Measurements from ENCODE around the gene EML4. TPM values are rescaled to one million over a fixed set of nuclear protein-coding genes. Genes with fewer than 3 reads are reported as not detected.

The EML4 gene
- total RNA-seq, 4 donors from 2014 or later: 3.0 to 5.0 (median 4.6) TPM

GRCh38 chr2:42156721-42157120 is 12.4 kb upstream of the EML4 start:
- intact Hi-C loops (cut with DNase I; ENCODE audit: low total_unique reads) (no loop called here), in situ Hi-C loops (cut with MboI; ENCODE audit: low sequenced_read_pairs in 4 of 4) (no loop called here)
- no peaks in the 10 kb centered on the region for H3K27me3 ChIP-seq
- H3K4me1 ChIP-seq: no peaks in the 10 kb centered on the region
- TF ChIP-seq CTCF (IDR thresholded peaks at IDR 0.05 in 4 of 5, conservative IDR thresholded peaks at IDR 0.05 in 1 of 5) (no peak), POLR2A (IDR thresholded peaks at IDR 0.05) (no peak)
- H3K36me3 ChIP-seq: no peaks in the 10 kb centered on the region
- ATAC-seq (no peak), DNase-seq (no peak)
- no peak overlapping the region for H3K27ac ChIP-seq
- H3K9me3 ChIP-seq: no peaks in the 10 kb centered on the region
- H3K4me3 ChIP-seq: no peak overlapping the region

DNA sequence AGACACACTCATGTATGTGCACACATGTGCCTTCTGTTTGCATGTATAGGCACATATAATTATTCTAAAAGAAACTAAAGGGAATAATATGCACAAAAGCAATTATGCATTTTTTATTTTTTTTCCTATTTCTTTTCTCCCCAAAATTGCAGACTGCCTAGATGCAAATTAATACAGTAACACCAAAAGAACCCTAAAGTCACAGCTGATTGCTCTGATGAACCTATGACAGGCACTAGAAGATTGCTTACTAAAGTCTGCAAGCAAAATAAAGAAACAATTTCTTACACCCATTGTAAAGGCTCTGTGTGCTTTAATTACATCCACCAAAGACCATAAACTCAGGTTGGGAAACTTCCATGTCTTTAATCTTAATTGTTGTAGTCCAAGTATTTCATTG is 7.7 kb upstream of the EML4 start:
- H3K4me1 ChIP-seq: no peaks in the 10 kb centered on the region
- ATAC-seq (no peak), DNase-seq (no peak)
- H3K27ac ChIP-seq: no peak overlapping the region
- H3K36me3 ChIP-seq: no peaks in the 10 kb centered on the region
- TF ChIP-seq CTCF (IDR thresholded peaks at IDR 0.05 in 4 of 5, conservative IDR thresholded peaks at IDR 0.05 in 1 of 5) (no peak), POLR2A (IDR thresholded peaks at IDR 0.05) (no peak)
- intact Hi-C loops (cut with DNase I; ENCODE audit: low total_unique reads): no loop called here
- no peaks in the 10 kb centered on the region for H3K9me3 ChIP-seq
- in situ Hi-C loops (cut with MboI; ENCODE audit: low sequenced_read_pairs in 4 of 4): no loop called here
- H3K4me3 ChIP-seq: no peak overlapping the region
- H3K27me3 ChIP-seq: no peaks in the 10 kb centered on the region

GRCh38 chr2:42163444-42164045 is 5.6 kb upstream of the EML4 start:
- no peak overlapping the region for H3K27ac ChIP-seq
- ATAC-seq: no peak
- H3K27me3 ChIP-seq: no peaks in the 10 kb centered on the region
- H3K36me3 ChIP-seq: no peaks in the 10 kb centered on the region
- in situ Hi-C loops (cut with MboI; ENCODE audit: low sequenced_read_pairs in 4 of 4) (no loop called here), intact Hi-C loops (cut with DNase I; ENCODE audit: low total_unique reads) (no loop called here)
- no peaks in the 10 kb centered on the region for H3K9me3 ChIP-seq
- no peaks in the 10 kb centered on the region for H3K4me1 ChIP-seq
- no peak overlapping the region for H3K4me3 ChIP-seq
- no peak for DNase-seq
- TF ChIP-seq POLR2A (IDR thresholded peaks at IDR 0.05): no peak
- no peak for TF ChIP-seq CTCF (IDR thresholded peaks at IDR 0.05 in 4 of 5, conservative IDR thresholded peaks at IDR 0.05 in 1 of 5)

- H3K27ac ChIP-seq: no peak overlapping the region
- DNase-seq: no peak
- no peaks in the 10 kb centered on the region for H3K36me3 ChIP-seq
- ATAC-seq: no peak
- H3K9me3 ChIP-seq: no peaks in the 10 kb centered on the region
- intact Hi-C loops (cut with DNase I; ENCODE audit: low total_unique reads): no loop called here
- H3K4me3 ChIP-seq: no peak overlapping the region
- TF ChIP-seq POLR2A (IDR thresholded peaks at IDR 0.05) (no peak), CTCF (IDR thresholded peaks at IDR 0.05 in 4 of 5, conservative IDR thresholded peaks at IDR 0.05 in 1 of 5) (no peak)
- H3K4me1 ChIP-seq: no peaks in the 10 kb centered on the region
- in situ Hi-C loops (cut with MboI; ENCODE audit: low sequenced_read_pairs in 4 of 4): no loop called here
- no peaks in the 10 kb centered on the region for H3K27me3 ChIP-seq
These were observed 5.1 kb upstream of the EML4 start for GRCh38 chr2:42164046-42164445.

DNA sequence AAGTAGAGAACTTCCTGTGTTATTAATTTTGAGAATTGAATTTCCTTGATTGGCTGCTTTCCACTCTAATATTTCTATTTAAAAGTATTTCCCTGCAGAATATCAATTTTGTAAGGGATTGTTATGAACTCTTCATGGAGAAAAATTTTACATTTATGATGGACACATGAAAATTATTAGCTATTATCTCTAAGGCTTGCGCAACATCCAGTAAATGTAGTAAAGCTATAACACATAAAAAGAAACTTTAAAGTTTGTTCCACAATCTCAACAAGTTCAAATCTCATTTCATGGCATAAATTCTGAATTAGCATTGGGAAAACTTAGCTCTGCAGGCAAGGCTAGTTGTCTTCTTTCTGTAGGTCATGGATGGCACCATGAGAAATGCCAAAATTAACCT is 4.2 kb upstream of the EML4 start:
- H3K4me1 ChIP-seq: peaks cover 2 to 3% of the 10 kb centered on the region in 2 donors
- no peak overlapping the region for H3K27ac ChIP-seq
- no peak overlapping the region for H3K4me3 ChIP-seq
- H3K9me3 ChIP-seq: no peaks in the 10 kb centered on the region
- no peak for DNase-seq
- ATAC-seq: no peak
- H3K36me3 ChIP-seq: no peaks in the 10 kb centered on the region
- TF ChIP-seq CTCF (IDR thresholded peaks at IDR 0.05 in 4 of 5, conservative IDR thresholded peaks at IDR 0.05 in 1 of 5): no peak
- TF ChIP-seq POLR2A (IDR thresholded peaks at IDR 0.05): no peak
- in situ Hi-C loops (cut with MboI; ENCODE audit: low sequenced_read_pairs in 4 of 4) (no loop called here), intact Hi-C loops (cut with DNase I; ENCODE audit: low total_unique reads) (no loop called here)
- no peaks in the 10 kb centered on the region for H3K27me3 ChIP-seq

All from gastrocnemius medialis (tissue), 4 donors.